BLaER1 treated with 17β-estradiol and CSF1 and Interleukin-3, amounts not matched to agents 10 nM and 100 nM (cell line): Measurements from ENCODE around the gene FBLN5.

Experiments used
- H3K27ac ChIP-seq, 11 experiments: shearing (Covaris generic); formaldehyde crosslinking; 2 replicates each; pipeline ENCODE4 v1.8.1; 2022
- H3K27me3 ChIP-seq, 11 experiments: shearing (Covaris generic); formaldehyde crosslinking; 2 replicates each; pipeline ENCODE4 v1.8.1; 2022
- H3K36me3 ChIP-seq, 11 experiments: shearing (Covaris generic); formaldehyde crosslinking; 2 replicates each; pipeline ENCODE4 v1.8.1; 2022
- H3K4me1 ChIP-seq, 10 experiments: shearing (Covaris generic); formaldehyde crosslinking; 2 replicates each; pipeline ENCODE4 v1.8.1; 2022
- H3K4me2 ChIP-seq, 11 experiments: shearing (Covaris generic); formaldehyde crosslinking; 2 replicates each; pipeline ENCODE4 v1.8.1; 2022
- H3K4me3 ChIP-seq, 10 experiments: shearing (Covaris generic); formaldehyde crosslinking; 2 replicates each; pipeline ENCODE4 v1.8.1; 2022
- H3K9ac ChIP-seq, 11 experiments: shearing (Covaris generic); formaldehyde crosslinking; 2 replicates each; pipeline ENCODE4 v1.8.1; 2022
- H3K9me3 ChIP-seq, 11 experiments: shearing (Covaris generic); formaldehyde crosslinking; replicated peaks in 1 of 11; 2 replicates each; pipeline ENCODE4 v1.8.1; 2022
- H4K20me1 ChIP-seq, 11 experiments: shearing (Covaris generic); formaldehyde crosslinking; 2 replicates each; pipeline ENCODE4 v1.8.1; 2022
- Cebpa-rat ChIP-seq, 11 experiments: shearing (Covaris generic); IDR thresholded peaks; 2 replicates each; pipeline ENCODE4 v1.8.1; 2022

Gene FBLN5

DNA sequence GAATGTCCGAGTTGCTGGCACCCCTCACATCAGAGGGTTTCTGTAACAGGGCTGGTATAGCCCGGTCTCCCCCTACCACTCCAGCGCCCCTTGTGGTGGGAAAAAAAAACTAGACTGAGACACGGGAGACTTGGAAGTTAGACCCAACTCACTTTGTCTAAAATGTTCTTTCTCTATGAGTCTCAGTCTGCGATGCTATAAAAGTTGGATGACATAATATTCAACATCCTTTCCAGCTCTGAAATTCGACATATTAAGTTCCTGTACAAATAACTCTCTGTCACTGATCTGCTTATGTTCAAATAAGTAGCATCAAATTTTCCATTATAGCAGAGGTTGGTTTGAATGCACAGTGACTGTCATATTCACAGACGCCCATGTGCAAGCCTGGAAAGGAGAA lies 54.5 kb downstream of the FBLN5 start:
- no peaks in the 10 kb centered on the region; a peak in 2 of 20 replicates for H3K4me1 ChIP-seq
- H3K27ac ChIP-seq = no peak overlapping the region
- H3K4me3 ChIP-seq = no peak overlapping the region
- TF ChIP-seq Cebpa-rat (IDR thresholded peaks at IDR 0.05) = no peak
- no peaks in the 10 kb centered on the region for H3K36me3 ChIP-seq
- H3K4me2 ChIP-seq = no peak overlapping the region
- H4K20me1 ChIP-seq = no peaks in the 10 kb centered on the region
- H3K9ac ChIP-seq = no peak overlapping the region
- no peaks in the 10 kb centered on the region for H3K27me3 ChIP-seq
- no peaks in the 10 kb centered on the region for H3K9me3 ChIP-seq

DNA sequence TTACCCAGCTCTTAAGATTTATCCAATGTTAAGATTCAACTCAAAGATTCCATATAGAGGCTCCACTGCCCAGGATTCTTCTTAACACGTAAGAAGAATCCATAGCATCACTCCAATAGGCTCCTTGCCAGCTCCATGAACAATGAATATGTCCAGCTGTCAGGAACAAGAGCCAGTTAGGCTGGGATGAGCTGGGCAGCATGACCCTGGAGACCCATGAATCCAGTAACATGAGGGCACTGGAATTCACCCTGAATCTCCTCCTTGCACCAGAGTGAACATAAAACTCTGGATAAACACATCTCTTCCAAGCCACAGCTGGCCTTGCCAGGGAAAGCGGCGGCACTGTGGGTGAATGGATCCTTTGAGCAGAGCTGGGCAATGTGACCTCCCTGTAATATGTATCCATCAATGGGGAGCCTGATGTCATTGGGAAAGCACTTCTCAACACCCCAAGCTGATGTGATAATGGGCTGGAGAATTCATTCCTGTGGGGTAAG lies 55.7 kb downstream of the FBLN5 start:
- Histone ChIP-seq H3K4me3 (no peak overlapping the region), H4K20me1 (no peaks in the 10 kb centered on the region), H3K9me3 (no peaks in the 10 kb centered on the region), H3K27me3 (no peaks in the 10 kb centered on the region), H3K4me1 (no peaks in the 10 kb centered on the region), H3K9ac (no peak overlapping the region), H3K36me3 (no peaks in the 10 kb centered on the region), H3K4me2 (no peak overlapping the region), H3K27ac (no peak overlapping the region)
- TF ChIP-seq Cebpa-rat (IDR thresholded peaks at IDR 0.05) = no peak

GRCh38 chr14:91891101-91891500 lies 56.4 kb downstream of the FBLN5 start:
- no peak overlapping the region for H3K9ac ChIP-seq
- no peaks in the 10 kb centered on the region for H3K4me1 ChIP-seq
- no peaks in the 10 kb centered on the region for H3K9me3 ChIP-seq
- no peak for TF ChIP-seq Cebpa-rat (IDR thresholded peaks at IDR 0.05)
- no peaks in the 10 kb centered on the region for H3K36me3 ChIP-seq
- H3K4me3 ChIP-seq = no peak overlapping the region
- no peaks in the 10 kb centered on the region for H3K27me3 ChIP-seq
- H3K4me2 ChIP-seq = no peak overlapping the region
- H3K27ac ChIP-seq = no peak overlapping the region
- no peaks in the 10 kb centered on the region for H4K20me1 ChIP-seq

- Histone ChIP-seq H3K4me3 (no peak overlapping the region), H3K4me2 (no peak overlapping the region), H3K4me1 (peaks cover 0 to 4% (median 0%) of the 10 kb centered on the region in 10 experiments; a peak in 1 of 20 replicates), H3K27me3 (no peaks in the 10 kb centered on the region), H4K20me1 (no peaks in the 10 kb centered on the region), H3K9me3 (no peaks in the 10 kb centered on the region), H3K27ac (no peak overlapping the region), H3K9ac (no peak overlapping the region), H3K36me3 (no peaks in the 10 kb centered on the region)
- TF ChIP-seq Cebpa-rat (IDR thresholded peaks at IDR 0.05) = no peak
These were observed 57.2 kb downstream of the FBLN5 start for GRCh38 chr14:91890291-91890749.

DNA sequence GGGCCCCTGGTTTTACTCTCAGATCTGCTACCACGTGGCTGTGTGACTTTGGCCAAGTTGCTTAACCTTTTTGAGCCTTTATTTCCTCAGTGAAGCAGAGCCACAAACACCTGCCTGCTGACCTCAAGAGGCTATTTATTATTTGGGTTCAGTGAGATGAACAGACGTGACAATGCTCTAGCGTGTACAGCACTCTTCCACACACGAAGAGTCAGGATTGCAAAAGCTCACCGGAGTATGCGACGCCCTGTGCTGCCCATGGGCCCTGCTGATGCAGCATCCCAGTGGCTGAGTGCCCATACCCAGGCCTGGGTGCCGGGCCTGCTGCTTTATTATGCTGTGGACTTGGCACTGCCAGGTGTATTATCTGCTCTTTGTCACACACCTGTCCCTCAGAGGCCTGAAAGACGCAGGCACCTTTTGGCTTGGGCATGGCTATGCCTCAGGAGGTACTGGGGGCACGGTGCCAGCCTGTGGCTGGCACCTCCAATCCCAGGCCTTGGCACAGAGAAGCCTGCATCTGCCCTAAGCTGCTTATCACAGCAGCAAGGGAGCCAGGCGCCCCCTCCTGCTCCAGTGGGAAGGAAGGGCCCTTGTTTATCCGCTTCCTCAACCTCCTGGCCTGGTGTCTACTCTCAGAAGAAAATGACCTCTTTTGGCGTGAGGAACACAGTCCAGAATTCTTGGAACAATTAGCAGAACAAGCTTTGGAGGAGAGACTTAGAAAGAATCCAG lies 57.9 kb downstream of the FBLN5 start:
- H3K27me3 ChIP-seq = no peaks in the 10 kb centered on the region
- H3K4me2 ChIP-seq = no peak overlapping the region
- H3K36me3 ChIP-seq = no peaks in the 10 kb centered on the region
- no peaks in the 10 kb centered on the region for H3K9me3 ChIP-seq
- H4K20me1 ChIP-seq = no peaks in the 10 kb centered on the region
- H3K4me3 ChIP-seq = no peak overlapping the region
- no peak for TF ChIP-seq Cebpa-rat (IDR thresholded peaks at IDR 0.05)
- no peak overlapping the region for H3K27ac ChIP-seq
- no peak overlapping the region for H3K9ac ChIP-seq
- H3K4me1 ChIP-seq = peaks cover 0 to 4% (median 0%) of the 10 kb centered on the region in 10 experiments; a peak in 1 of 20 replicates

DNA sequence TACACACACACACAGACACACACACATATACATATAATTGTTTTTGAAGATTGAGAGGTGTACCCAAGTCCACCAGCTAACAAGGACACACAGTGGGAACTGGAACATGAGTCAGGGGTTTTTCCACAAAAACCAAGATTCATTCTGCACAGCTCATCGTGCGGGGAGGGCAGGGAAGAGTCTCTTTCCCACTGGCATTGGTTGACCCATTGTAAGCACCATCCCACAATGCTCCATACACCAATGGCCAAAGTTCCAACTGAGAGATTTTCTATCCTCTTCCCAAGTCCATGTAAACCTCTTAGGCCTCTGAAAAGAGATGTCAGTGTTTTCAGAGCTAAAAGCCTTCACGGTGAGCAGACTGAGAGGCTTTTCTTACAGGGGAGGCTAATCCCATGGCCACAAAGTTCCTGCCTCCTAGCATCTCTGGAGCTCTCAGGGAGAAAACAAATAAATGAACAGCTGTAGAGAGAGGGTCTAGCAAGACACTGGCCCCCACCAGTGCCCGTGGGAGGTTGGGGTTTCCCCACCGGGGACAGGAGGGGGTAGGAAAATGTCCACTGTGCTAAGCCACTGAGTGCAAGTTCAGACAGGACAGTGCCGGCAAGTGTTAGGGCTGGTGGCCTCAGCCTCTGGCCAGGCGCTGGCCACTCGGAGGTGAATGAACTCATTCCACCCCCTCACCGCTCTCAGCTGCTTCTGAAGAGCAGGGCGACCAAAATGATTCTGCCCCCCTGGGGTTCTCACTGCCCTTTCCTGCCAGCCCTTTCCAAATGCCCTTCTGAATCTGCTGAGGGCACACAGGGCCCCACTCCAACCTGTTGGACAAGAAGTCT lies 58.6 kb downstream of the FBLN5 start:
- Histone ChIP-seq H3K36me3 (no peaks in the 10 kb centered on the region), H3K4me1 (peaks cover 0 to 4% (median 0%) of the 10 kb centered on the region in 10 experiments; a peak in 1 of 20 replicates), H3K27ac (no peak overlapping the region)

DNA sequence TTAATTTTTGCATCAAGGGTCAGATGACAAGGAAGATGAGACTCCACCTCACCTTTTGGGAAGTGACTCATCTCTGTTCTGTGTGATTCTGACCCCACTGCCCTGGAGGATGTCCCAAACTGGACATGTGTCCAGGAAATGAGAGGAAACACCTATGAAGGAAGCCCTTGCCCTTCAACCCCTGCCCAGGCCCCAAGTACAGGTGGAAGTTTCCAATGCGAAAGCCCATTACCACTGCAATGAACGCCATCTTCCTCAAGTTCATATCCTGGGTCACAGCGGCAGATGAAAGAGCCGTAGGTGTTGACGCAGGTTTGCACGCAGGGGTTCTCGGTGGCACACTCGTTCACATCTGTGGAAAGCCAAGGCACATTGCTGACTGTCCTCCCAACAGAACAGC lies 60.5 kb downstream of the FBLN5 start:
- no peaks in the 10 kb centered on the region for H3K36me3 ChIP-seq
- H3K9me3 ChIP-seq = no peaks in the 10 kb centered on the region
- H3K27me3 ChIP-seq = no peaks in the 10 kb centered on the region
- H3K27ac ChIP-seq = no peak overlapping the region
- no peak overlapping the region for H3K9ac ChIP-seq
- no peaks in the 10 kb centered on the region for H4K20me1 ChIP-seq
- peaks cover 0 to 4% (median 0%) of the 10 kb centered on the region in 10 experiments; a peak in 1 of 20 replicates for H3K4me1 ChIP-seq
- H3K4me2 ChIP-seq = no peak overlapping the region
- no peak for TF ChIP-seq Cebpa-rat (IDR thresholded peaks at IDR 0.05)
- no peak overlapping the region for H3K4me3 ChIP-seq

More for the DNA sequence above, 58.6 kb downstream of the FBLN5 start:
- H3K4me2 ChIP-seq = no peak overlapping the region
- H3K9me3 ChIP-seq = no peaks in the 10 kb centered on the region
- no peak overlapping the region for H3K9ac ChIP-seq
- no peak overlapping the region for H3K4me3 ChIP-seq
- no peaks in the 10 kb centered on the region for H3K27me3 ChIP-seq
- no peak for TF ChIP-seq Cebpa-rat (IDR thresholded peaks at IDR 0.05)
- H4K20me1 ChIP-seq = no peaks in the 10 kb centered on the region

DNA sequence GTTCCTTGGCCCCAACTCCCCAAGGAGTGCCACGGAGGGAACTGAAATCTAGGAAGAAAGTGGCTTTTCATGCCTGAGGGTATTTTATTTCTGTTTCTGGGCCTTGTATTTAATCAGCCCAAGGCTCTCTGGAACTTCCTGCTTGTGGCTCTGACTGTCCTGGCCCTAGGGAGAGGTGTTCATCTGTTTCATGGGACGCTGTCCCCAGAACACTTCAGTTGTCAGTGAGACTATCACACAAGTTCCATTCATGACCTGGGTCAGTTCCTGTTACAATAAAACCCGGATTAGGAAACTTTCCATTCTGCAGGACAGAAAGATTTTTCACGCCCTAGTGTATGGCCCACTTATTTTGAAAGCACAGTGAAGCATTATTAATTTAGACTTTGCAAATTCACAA lies 61.7 kb downstream of the FBLN5 start:
- H3K4me2 ChIP-seq = no peak overlapping the region
- H3K27ac ChIP-seq = no peak overlapping the region
- H3K27me3 ChIP-seq = no peaks in the 10 kb centered on the region
- no peaks in the 10 kb centered on the region for H3K36me3 ChIP-seq
- H3K9me3 ChIP-seq = no peaks in the 10 kb centered on the region
- no peaks in the 10 kb centered on the region for H4K20me1 ChIP-seq
- H3K4me1 ChIP-seq = peaks cover 0 to 4% (median 0%) of the 10 kb centered on the region in 10 experiments; a peak in 1 of 20 replicates
- TF ChIP-seq Cebpa-rat (IDR thresholded peaks at IDR 0.05) = no peak
- no peak overlapping the region for H3K9ac ChIP-seq
- no peak overlapping the region for H3K4me3 ChIP-seq

DNA sequence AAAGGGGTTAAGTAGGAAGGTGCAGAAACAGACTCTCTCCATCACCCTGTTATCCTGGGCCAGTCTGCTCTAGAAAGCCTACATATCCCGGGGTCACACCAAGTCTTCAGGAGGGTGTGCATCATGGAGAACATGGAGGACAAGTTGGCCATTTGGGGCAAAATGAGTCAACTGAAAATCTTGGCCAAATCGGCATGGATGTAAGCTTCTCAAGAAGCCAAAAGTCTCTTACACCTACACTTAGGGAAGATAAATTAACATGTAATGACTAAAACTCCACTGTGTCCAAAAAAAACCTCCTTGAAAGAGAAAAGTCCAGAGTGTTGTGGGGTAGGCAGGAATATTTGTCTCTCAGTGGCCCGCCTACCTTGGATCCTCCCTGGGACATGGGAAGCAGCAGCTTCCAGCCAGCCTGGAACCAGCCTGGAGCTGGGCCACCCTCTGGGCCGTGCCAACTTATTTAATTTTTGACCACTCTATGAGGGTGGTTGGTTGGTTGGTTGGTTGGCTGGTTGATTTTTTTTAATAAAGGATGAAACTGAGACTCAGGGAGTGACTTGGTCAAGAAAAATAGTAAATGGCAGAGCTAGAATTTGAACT lies 62.3 kb downstream of the FBLN5 start:
- H3K4me2 ChIP-seq = no peak overlapping the region
- no peaks in the 10 kb centered on the region for H3K9me3 ChIP-seq
- H3K27ac ChIP-seq = no peak overlapping the region
- H3K9ac ChIP-seq = no peak overlapping the region
- TF ChIP-seq Cebpa-rat (IDR thresholded peaks at IDR 0.05) = no peak
- no peaks in the 10 kb centered on the region for H3K36me3 ChIP-seq
- peaks cover 0 to 4% (median 0%) of the 10 kb centered on the region in 10 experiments; a peak in 1 of 20 replicates for H3K4me1 ChIP-seq
- no peak overlapping the region for H3K4me3 ChIP-seq
- H4K20me1 ChIP-seq = no peaks in the 10 kb centered on the region
- no peaks in the 10 kb centered on the region for H3K27me3 ChIP-seq
